Measurements from ENCODE around the gene TMEM144.

- no peak for TF ChIP-seq EZH2phosphoT487 (conservative IDR thresholded peaks at IDR 0.05; ENCODE audit: low read length)
- no peak for TF ChIP-seq CTCF (IDR thresholded peaks at IDR 0.05; ENCODE audit: insufficient read depth, low read length, poor library complexity, severe bottlenecking)
Measured at GRCh38 chr4:158243071-158243470, 32.8 kb downstream of the TMEM144 start.

Data from SU-DHL-6 (cell line).